HG03196 (cell line): ENCODE results near the gene SHQ1.
"Not testable (repeated sequence)": the region's sequence is repeated elsewhere in the genome, so short reads cannot be mapped to it uniquely, and the experiment has no call there.

ENCODE experiments used
- ATAC-seq: cut with Tn5 transposase; IDR thresholded peaks from one replicate; pipeline ENCODE4 v1.9.1; 2021; ENCODE audit not compliant: unreplicated experiment

Gene SHQ1

GRCh38 chr3:72722930-72723726 is 125.1 kb downstream of the SHQ1 start:
- no peak for ATAC-seq

DNA sequence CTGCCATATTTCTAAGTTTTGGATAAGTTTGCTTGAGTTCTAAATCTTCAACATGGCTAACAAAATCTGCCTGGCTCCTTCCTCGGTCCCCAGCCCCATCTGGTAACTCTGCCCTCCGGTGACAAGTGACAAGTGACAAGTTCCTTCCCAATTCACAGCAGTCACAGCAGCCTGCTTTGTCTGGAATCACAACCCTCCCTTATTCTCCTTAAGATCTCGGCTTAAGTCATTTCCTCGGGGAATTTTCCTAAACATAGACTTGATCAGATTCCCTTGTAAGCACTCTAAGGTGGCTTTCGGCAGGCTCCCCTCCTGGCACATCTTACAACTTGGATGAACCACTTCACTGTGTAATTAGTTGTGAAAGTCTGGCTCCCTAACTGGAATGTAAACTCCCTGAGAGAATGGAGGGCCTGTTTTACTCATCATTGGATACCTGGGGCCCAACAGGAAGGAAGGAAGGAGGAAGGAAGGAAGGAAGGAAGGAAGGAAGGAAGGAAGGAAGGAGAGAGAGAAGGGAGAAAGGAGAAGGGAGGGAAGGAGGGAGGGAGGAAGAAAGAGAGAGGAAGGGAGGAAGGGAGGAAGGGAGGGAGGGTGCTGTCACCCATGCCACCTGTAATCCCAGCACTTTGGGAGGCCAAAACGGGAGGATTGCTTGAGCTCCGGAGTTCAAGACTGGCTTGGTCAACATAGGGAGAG is 126.4 kb downstream of the SHQ1 start:
- ATAC-seq = no peak

GRCh38 chr3:72720566-72720965 is 127.7 kb downstream of the SHQ1 start:
- no peak for ATAC-seq

GRCh38 chr3:72719137-72719536 is 129.1 kb downstream of the SHQ1 start:
- no peak for ATAC-seq

DNA sequence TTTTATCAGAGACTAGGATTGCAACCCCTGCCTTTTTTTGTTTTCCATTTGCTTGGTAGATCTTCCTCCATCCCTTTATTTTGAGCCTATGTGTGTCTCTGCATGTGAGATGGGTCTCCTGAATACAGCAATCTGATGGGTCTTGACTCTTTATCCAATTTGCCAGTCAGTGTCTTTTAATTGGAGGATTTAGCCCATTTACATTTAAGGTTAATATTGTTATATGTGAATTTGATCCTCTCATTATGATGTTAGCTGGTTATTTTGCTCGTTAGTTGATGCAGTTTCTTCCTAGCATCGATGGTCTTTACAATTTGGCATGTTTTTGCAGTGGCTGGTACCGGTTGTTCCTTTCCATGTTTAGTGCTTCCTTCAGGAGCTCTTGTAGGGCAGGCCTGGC is 134.1 kb downstream of the SHQ1 start:
- not testable (repeated sequence) for ATAC-seq

- ATAC-seq = not testable (repeated sequence)
Measured at GRCh38 chr3:72710471-72710870, 137.8 kb downstream of the SHQ1 start.

GRCh38 chr3:72708441-72708840 is 139.8 kb downstream of the SHQ1 start:
- no peak for ATAC-seq

- ATAC-seq = no peak
Measured at GRCh38 chr3:72702997-72703396, 145.2 kb downstream of the SHQ1 start.

GRCh38 chr3:72702390-72702789 is 145.9 kb downstream of the SHQ1 start:
- ATAC-seq = no peak

GRCh38 chr3:72700106-72700505 is 148.1 kb downstream of the SHQ1 start:
- ATAC-seq = no peak

DNA sequence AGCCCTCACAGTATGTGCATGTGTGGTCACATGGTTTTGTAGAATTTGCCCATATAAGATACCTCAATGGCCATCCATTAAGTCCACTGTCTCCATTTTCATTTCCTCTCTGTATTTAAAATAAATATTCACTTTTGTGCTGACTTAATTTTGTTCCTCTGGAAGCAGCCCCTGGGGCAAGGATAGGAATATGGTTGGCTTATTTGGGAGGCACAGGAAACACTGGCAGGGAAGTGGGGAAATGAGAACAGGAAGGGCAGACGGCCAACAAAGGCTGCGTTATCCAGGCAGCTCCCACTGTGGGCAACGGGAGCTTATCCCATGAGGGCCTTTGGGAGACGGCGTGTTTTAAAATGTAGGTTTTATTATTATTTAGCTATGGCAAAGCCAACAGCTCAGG is 148.6 kb downstream of the SHQ1 start:
- no peak for ATAC-seq
